HCT116 (cell line): ENCODE data around the gene SLC51A. TPM values are rescaled to one million over a fixed set of nuclear protein-coding genes. Genes with fewer than 3 reads are reported as not detected.

Experiments
- ATAC-seq: fragments of 200-7000 bp; cut with Tn5 transposase; 2 replicates; pipeline ENCODE4 v1.9.1; 2020; ENCODE audit warnings: mild to moderate bottlenecking, moderate library complexity
- BruUV-seq: library from RNA; stranded (reverse); fragments of 400-500 nt; replicated peaks from 2 replicates; lab custom pipeline; 2021; lab: Mats Ljungman, UMichigan
- CTCF ChIA-PET: fragments of 300-600 bp; sonication (Branson Sonifier 250); formaldehyde crosslinking; loops from one replicate; lab custom pipeline; 2021; ENCODE audit warnings: antibody characterized with exemption; lab: Charles Lee
- POLR2A ChIA-PET: fragments of 300-600, 350-600 bp; sonication (Branson Sonifier 250); formaldehyde crosslinking; loops from one replicate; lab custom pipeline; 2021; ENCODE audit warnings: antibody characterized with exemption; lab: Charles Lee
- RAD21 ChIA-PET, 2 experiments: fragments of 300-600 bp; sonication (Branson Sonifier 250); formaldehyde crosslinking; loops; one replicate each; lab custom pipeline; 2023; ENCODE audit warnings: low total read pairs in 2 of 2; ENCODE audit not compliant: uncharacterized antibody in 2 of 2, unreplicated experiment in 2 of 2, low non-redundant PET in 1 of 2; lab: Charles Lee
- DNase-seq: peaks from one replicate; pipeline ENCODE4 v3.0.0-alpha.2; 2010; ENCODE audit warnings: low read depth, low spot score
- H2AFZ ChIP-seq: fragments of 200-600 bp; shearing (Covaris generic), sonication (generic); 2 replicates; pipeline ENCODE4 v1.6.1; 2017; ENCODE audit warnings: low read depth, mixed run types, mixed read lengths, antibody characterized with exemption, low read length; ENCODE audit not compliant: poor library complexity, severe bottlenecking
- H3K27ac ChIP-seq: 2 replicates; pipeline ENCODE4 v1.5.1; 2012; ENCODE audit warnings: low read depth, low read length
- H3K27me3 ChIP-seq: fragments of 200-600 bp; sonication (generic); 2 replicates; pipeline ENCODE4 v1.6.1; 2016; ENCODE audit warnings: mixed run types, low read length, mixed read lengths; ENCODE audit not compliant: insufficient read depth
- H3K36me3 ChIP-seq, 2 experiments: fragments of 200-500 bp in 1 of 2; fragments of 200-600 bp in 1 of 2; sonication (Bioruptor generic) in 1 of 2; sonication (generic) in 1 of 2; 2 replicates each; pipeline versions ENCODE4 v1.5.1 to v1.6.1; 2014 to 2016; ENCODE audit warnings: low read length in 2 of 2, inconsistent platforms in 1 of 2, mixed read lengths in 1 of 2, mixed run types in 1 of 2; ENCODE audit not compliant: insufficient read depth in 2 of 2, control insufficient read depth in 1 of 2
- H3K4me1 ChIP-seq, 2 experiments: fragments of 200-600 bp in 1 of 2; sonication (generic) in 1 of 2; 2 replicates each; pipeline versions ENCODE4 v1.5.1 to v1.6.1; 2012 to 2017; ENCODE audit warnings: low read length in 2 of 2, inconsistent platforms in 1 of 2, mild to moderate bottlenecking in 1 of 2, mixed read lengths in 1 of 2, mixed run types in 1 of 2, moderate library complexity in 1 of 2; ENCODE audit not compliant: insufficient read depth in 2 of 2, control insufficient read depth in 1 of 2
- H3K4me2 ChIP-seq: fragments of 200-600 bp; sonication (generic); 2 replicates; pipeline ENCODE4 v1.6.1; 2017; ENCODE audit warnings: mixed run types, low read length, mixed read lengths
- H3K4me3 ChIP-seq, 2 experiments: fragments of 200-600 bp in 1 of 2; sonication (generic) in 1 of 2; replicated peaks in 1 of 2; 2 replicates each; pipeline ENCODE4 v1.5.1; 2011 to 2016; ENCODE audit warnings: low read length in 2 of 2, control low read depth in 1 of 2, low read depth in 1 of 2, mild to moderate bottlenecking in 1 of 2, mixed read lengths in 1 of 2, mixed run types in 1 of 2
- H3K79me2 ChIP-seq: fragments of 200-600 bp; sonication (generic); 2 replicates; pipeline ENCODE4 v1.6.1; 2017; ENCODE audit warnings: mild to moderate bottlenecking, mixed run types, low read length, moderate library complexity, mixed read lengths; ENCODE audit not compliant: insufficient read depth
- H3K9ac ChIP-seq: fragments of 200-600 bp; sonication (generic); 2 replicates; pipeline ENCODE4 v1.6.1; 2016; ENCODE audit warnings: low read length, mixed read lengths
- H3K9me2 ChIP-seq: fragments of 200-600 bp; sonication (generic), shearing (Covaris generic); 2 replicates; pipeline ENCODE4 v1.6.1; 2017; ENCODE audit warnings: mixed run types, mild to moderate bottlenecking, moderate library complexity; ENCODE audit not compliant: insufficient read depth
- H3K9me3 ChIP-seq, 2 experiments: fragments of 200-500 bp in 1 of 2; fragments of 200-600 bp in 1 of 2; sonication (Bioruptor generic) in 1 of 2; sonication (generic) in 1 of 2; 2 replicates each; pipeline ENCODE4 v1.6.1; 2014 to 2017; ENCODE audit warnings: low read length in 2 of 2, mixed read lengths in 2 of 2, inconsistent platforms in 1 of 2, low read depth in 1 of 2, mild to moderate bottlenecking in 1 of 2, mixed run types in 1 of 2, moderate library complexity in 1 of 2; ENCODE audit not compliant: control insufficient read depth in 1 of 2, insufficient read depth in 1 of 2
- H4K20me1 ChIP-seq: fragments of 200-600 bp; sonication (generic), shearing (Covaris generic); 2 replicates; pipeline ENCODE4 v1.6.1; 2017; ENCODE audit warnings: mixed run types, mild to moderate bottlenecking, moderate library complexity; ENCODE audit not compliant: insufficient read depth
- CBX3 ChIP-seq: IDR thresholded peaks from 2 replicates; pipeline ENCODE4 v1.6.1; 2012; ENCODE audit warnings: low read depth
- CEBPB ChIP-seq: IDR thresholded peaks from 2 replicates; pipeline ENCODE4 v1.6.1; 2012; ENCODE audit warnings: low read depth
- ELF1 ChIP-seq: IDR thresholded peaks from 2 replicates; pipeline ENCODE4 v1.6.1; 2012; ENCODE audit warnings: low read depth, borderline replicate concordance
- EZH2 ChIP-seq: fragments of 200-600 bp; sonication (generic); IDR thresholded peaks from 2 replicates; pipeline ENCODE4 v1.6.1; 2017; ENCODE audit warnings: antibody characterized with exemption, mixed run types
- EZH2phosphoT487 ChIP-seq: fragments of 200-600 bp; IDR thresholded peaks from 2 replicates; pipeline ENCODE4 v1.6.1; 2018; ENCODE audit warnings: antibody characterized with exemption, borderline replicate concordance
- FOSL1 ChIP-seq: IDR thresholded peaks from 2 replicates; pipeline ENCODE4 v1.6.1; 2012; ENCODE audit warnings: low read depth
- POLR2A ChIP-seq: IDR thresholded peaks from 2 replicates; pipeline ENCODE4 v1.7.0; 2011; ENCODE audit warnings: borderline replicate concordance; ENCODE audit not compliant: insufficient read depth, insufficient read length; ENCODE audit errors: extremely low read depth
- POLR2AphosphoS5 ChIP-seq: IDR thresholded peaks from 2 replicates; pipeline ENCODE4 v1.6.1; 2011; ENCODE audit warnings: mild to moderate bottlenecking, low read depth, low read length, moderate library complexity
- RAD21 ChIP-seq: IDR thresholded peaks from 2 replicates; pipeline ENCODE4 v1.6.1; 2012; ENCODE audit warnings: low read depth, mild to moderate bottlenecking
- SIN3A ChIP-seq: IDR thresholded peaks from 2 replicates; pipeline ENCODE4 v1.6.1; 2012; ENCODE audit warnings: low read depth
- SRF ChIP-seq: IDR thresholded peaks from 2 replicates; pipeline ENCODE4 v1.6.1; 2012; ENCODE audit warnings: low read depth
- TCF7L2 ChIP-seq: IDR thresholded peaks from 2 replicates; pipeline ENCODE4 v1.7.0; 2011; ENCODE audit warnings: borderline replicate concordance, inconsistent platforms; ENCODE audit not compliant: insufficient read depth, insufficient read length; ENCODE audit errors: extremely low read depth
- YY1 ChIP-seq: IDR thresholded peaks from 2 replicates; pipeline ENCODE4 v1.6.1; 2011; ENCODE audit warnings: low read length, low read depth, moderate library complexity, mild to moderate bottlenecking; ENCODE audit not compliant: insufficient replicate concordance; ENCODE audit errors: extremely low read depth
- ZFX ChIP-seq: fragments of 450-650 bp; IDR thresholded peaks from 2 replicates; pipeline ENCODE4 v1.6.1; 2017
- intact Hi-C: fragments of 100-400 bp; cut with micrococcal nuclease; formaldehyde crosslinking; loops from 2 replicates; pipeline ENCODE4 v1.10.0; 2022
- total RNA-seq: library from RNA; stranded (reverse); gene quantifications from one replicate; pipeline ENCODE4 v1.2.1, GENCODE V29; 2021; ENCODE audit not compliant: unreplicated experiment
- TF ChIP-seq, protein P1 (sequence below): IDR thresholded peaks from 2 replicates; pipeline ENCODE4 v1.6.1; 2012
- TF ChIP-seq, protein P2 (sequence below): IDR thresholded peaks from 2 replicates; pipeline ENCODE4 v1.6.1; 2012; ENCODE audit warnings: low read depth
- TF ChIP-seq, protein P3 (sequence below), 3 experiments: fragments of 200-600 bp in 1 of 3; sonication (generic) in 1 of 3; IDR thresholded peaks in 2 of 3; conservative IDR thresholded peaks in 1 of 3; 2 replicates each; pipeline ENCODE4 v1.5.1; 2012 to 2017; ENCODE audit warnings: low read depth in 2 of 3, low read length in 2 of 3, antibody characterized with exemption in 1 of 3, borderline replicate concordance in 1 of 3, control low read depth in 1 of 3, mild to moderate bottlenecking in 1 of 3, mixed read lengths in 1 of 3, mixed run types in 1 of 3, moderate library complexity in 1 of 3; ENCODE audit not compliant: insufficient read depth in 1 of 3
- TF ChIP-seq, protein P4 (sequence below): IDR thresholded peaks from 2 replicates; pipeline ENCODE4 v1.6.1; 2011; ENCODE audit warnings: mild to moderate bottlenecking, low read length, moderate library complexity; ENCODE audit not compliant: insufficient replicate concordance; ENCODE audit errors: extremely low read depth
- TF ChIP-seq, protein P5 (sequence below): IDR thresholded peaks from 2 replicates; pipeline ENCODE4 v1.6.1; 2012

Gene SLC51A
- total RNA-seq, 1 experiment from 2014 or later: not detected

DNA sequence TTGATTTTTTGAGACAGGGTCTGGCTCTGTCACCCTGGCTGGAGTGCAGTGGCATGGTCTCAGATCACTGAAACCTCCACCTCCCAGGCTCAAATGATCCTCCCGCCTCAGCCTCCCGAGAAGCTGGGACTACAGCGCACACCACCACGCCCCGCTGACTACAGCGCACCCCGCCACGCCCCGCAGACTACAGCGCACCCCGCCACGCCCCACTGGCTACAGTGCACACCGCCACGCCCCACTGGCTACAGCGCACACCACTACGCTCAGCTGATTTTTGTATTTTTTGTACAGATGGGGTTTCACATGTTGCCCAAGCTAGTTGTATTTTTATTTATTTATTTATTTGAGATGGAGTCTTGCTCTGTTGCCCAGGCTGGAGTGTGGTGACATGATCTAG is 35.6 kb downstream of the SLC51A start:
- ATAC-seq (no peak), DNase-seq (no peak)
- Histone ChIP-seq H3K27ac (no peak overlapping the region), H3K27me3 (no peaks in the 10 kb centered on the region), H3K9me3 (no peaks in the 10 kb centered on the region), H3K79me2 (peaks cover 5% of the 10 kb centered on the region; the same call in 1 of the 2 replicates), H3K36me3 (peaks cover 0 to 3% of the 10 kb centered on the region in 2 experiments; a peak in 1 of 4 replicates), H3K4me3 (no peak overlapping the region), H2AFZ (no peak overlapping the region), H3K4me2 (no peak overlapping the region), H3K9ac (no peak overlapping the region), H4K20me1 (no peaks in the 10 kb centered on the region), H3K9me2 (no peaks in the 10 kb centered on the region), H3K4me1 (no peaks in the 10 kb centered on the region)
- ChIA-PET RAD21 (interaction anchor here in 1 of 2 experiments (1.1 kb wide), 1 partner anchor 267 kb away, joined by 3 read pairs; no protein-coding TSS in a partner anchor), CTCF (interaction anchor here (2.1 to 2.5 kb wide), 4 partner anchors 235 to 271 kb away, joined by 6 to 16 read pairs (median 12); no protein-coding TSS in a partner anchor), POLR2A (no interaction called here)
- intact Hi-C loops: no loop called here
- TF ChIP-seq, protein P1, sequence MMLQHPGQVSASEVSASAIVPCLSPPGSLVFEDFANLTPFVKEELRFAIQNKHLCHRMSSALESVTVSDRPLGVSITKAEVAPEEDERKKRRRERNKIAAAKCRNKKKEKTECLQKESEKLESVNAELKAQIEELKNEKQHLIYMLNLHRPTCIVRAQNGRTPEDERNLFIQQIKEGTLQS: no peak
- no peak for TF ChIP-seq RAD21
- no peak for TF ChIP-seq CBX3
- no peak for TF ChIP-seq POLR2A
- no peak for TF ChIP-seq EZH2phosphoT487
- no peak for TF ChIP-seq TCF7L2
- no peak for TF ChIP-seq SIN3A
- no peak for TF ChIP-seq POLR2AphosphoS5
- TF ChIP-seq, protein P2, sequence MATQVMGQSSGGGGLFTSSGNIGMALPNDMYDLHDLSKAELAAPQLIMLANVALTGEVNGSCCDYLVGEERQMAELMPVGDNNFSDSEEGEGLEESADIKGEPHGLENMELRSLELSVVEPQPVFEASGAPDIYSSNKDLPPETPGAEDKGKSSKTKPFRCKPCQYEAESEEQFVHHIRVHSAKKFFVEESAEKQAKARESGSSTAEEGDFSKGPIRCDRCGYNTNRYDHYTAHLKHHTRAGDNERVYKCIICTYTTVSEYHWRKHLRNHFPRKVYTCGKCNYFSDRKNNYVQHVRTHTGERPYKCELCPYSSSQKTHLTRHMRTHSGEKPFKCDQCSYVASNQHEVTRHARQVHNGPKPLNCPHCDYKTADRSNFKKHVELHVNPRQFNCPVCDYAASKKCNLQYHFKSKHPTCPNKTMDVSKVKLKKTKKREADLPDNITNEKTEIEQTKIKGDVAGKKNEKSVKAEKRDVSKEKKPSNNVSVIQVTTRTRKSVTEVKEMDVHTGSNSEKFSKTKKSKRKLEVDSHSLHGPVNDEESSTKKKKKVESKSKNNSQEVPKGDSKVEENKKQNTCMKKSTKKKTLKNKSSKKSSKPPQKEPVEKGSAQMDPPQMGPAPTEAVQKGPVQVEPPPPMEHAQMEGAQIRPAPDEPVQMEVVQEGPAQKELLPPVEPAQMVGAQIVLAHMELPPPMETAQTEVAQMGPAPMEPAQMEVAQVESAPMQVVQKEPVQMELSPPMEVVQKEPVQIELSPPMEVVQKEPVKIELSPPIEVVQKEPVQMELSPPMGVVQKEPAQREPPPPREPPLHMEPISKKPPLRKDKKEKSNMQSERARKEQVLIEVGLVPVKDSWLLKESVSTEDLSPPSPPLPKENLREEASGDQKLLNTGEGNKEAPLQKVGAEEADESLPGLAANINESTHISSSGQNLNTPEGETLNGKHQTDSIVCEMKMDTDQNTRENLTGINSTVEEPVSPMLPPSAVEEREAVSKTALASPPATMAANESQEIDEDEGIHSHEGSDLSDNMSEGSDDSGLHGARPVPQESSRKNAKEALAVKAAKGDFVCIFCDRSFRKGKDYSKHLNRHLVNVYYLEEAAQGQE: no peak
- no peak for TF ChIP-seq ELF1
- TF ChIP-seq ZFX: no peak
- TF ChIP-seq, protein P3, sequence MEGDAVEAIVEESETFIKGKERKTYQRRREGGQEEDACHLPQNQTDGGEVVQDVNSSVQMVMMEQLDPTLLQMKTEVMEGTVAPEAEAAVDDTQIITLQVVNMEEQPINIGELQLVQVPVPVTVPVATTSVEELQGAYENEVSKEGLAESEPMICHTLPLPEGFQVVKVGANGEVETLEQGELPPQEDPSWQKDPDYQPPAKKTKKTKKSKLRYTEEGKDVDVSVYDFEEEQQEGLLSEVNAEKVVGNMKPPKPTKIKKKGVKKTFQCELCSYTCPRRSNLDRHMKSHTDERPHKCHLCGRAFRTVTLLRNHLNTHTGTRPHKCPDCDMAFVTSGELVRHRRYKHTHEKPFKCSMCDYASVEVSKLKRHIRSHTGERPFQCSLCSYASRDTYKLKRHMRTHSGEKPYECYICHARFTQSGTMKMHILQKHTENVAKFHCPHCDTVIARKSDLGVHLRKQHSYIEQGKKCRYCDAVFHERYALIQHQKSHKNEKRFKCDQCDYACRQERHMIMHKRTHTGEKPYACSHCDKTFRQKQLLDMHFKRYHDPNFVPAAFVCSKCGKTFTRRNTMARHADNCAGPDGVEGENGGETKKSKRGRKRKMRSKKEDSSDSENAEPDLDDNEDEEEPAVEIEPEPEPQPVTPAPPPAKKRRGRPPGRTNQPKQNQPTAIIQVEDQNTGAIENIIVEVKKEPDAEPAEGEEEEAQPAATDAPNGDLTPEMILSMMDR (IDR thresholded peaks at IDR 0.05 in 2 of 3, conservative IDR thresholded peaks at IDR 0.05 in 1 of 3; ENCODE audit: borderline replicate concordance in 1 of 3, insufficient read depth in 1 of 3, low read depth in 2 of 3, low read length in 2 of 3): no peak
- no peak for TF ChIP-seq EZH2
- TF ChIP-seq, protein P4, sequence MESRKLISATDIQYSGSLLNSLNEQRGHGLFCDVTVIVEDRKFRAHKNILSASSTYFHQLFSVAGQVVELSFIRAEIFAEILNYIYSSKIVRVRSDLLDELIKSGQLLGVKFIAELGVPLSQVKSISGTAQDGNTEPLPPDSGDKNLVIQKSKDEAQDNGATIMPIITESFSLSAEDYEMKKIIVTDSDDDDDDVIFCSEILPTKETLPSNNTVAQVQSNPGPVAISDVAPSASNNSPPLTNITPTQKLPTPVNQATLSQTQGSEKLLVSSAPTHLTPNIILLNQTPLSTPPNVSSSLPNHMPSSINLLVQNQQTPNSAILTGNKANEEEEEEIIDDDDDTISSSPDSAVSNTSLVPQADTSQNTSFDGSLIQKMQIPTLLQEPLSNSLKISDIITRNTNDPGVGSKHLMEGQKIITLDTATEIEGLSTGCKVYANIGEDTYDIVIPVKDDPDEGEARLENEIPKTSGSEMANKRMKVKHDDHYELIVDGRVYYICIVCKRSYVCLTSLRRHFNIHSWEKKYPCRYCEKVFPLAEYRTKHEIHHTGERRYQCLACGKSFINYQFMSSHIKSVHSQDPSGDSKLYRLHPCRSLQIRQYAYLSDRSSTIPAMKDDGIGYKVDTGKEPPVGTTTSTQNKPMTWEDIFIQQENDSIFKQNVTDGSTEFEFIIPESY: no peak
- TF ChIP-seq, protein P5, sequence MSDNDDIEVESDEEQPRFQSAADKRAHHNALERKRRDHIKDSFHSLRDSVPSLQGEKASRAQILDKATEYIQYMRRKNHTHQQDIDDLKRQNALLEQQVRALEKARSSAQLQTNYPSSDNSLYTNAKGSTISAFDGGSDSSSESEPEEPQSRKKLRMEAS: no peak
- no peak for TF ChIP-seq FOSL1
- no peak for TF ChIP-seq YY1
- no peak for TF ChIP-seq CEBPB
- no peak for TF ChIP-seq SRF
- BruUV-seq: no TSS peak
